Keratinocyte (primary cell): ENCODE results near the gene XPC. TPM values are rescaled to one million over a fixed set of nuclear protein-coding genes. Genes with fewer than 3 reads are reported as not detected.

Source experiments
- DNase-seq: peaks from one replicate; pipeline ENCODE4 v3.0.0-alpha.2; 2011; ENCODE audit warnings: low read depth, missing footprints, low spot score
- FAIRE-seq: peaks from 2 replicates; lab custom pipeline; 2011; peaks lifted over from hg19 to GRCh38; lab: Jason Lieb, UNC
- H2AFZ ChIP-seq: 2 replicates; pipeline ENCODE4 v1.6.0; 2012; ENCODE audit warnings: low read length, control low read depth, inconsistent platforms; ENCODE audit not compliant: control insufficient read depth
- H3K27ac ChIP-seq: 2 replicates; pipeline ENCODE4 v1.5.1; 2011; ENCODE audit warnings: low read length; ENCODE audit not compliant: control insufficient read depth, insufficient read depth
- H3K27me3 ChIP-seq: 3 replicates; pipeline ENCODE4 v1.6.0; 2011; ENCODE audit warnings: low read length; ENCODE audit not compliant: control insufficient read depth, insufficient read depth; ENCODE audit errors: extremely low read depth
- H3K36me3 ChIP-seq, 2 experiments: 2 replicates in 1 of 2; 3 replicates in 1 of 2; pipeline ENCODE4 v1.5.1; 2011; ENCODE audit warnings: low read length in 2 of 2, mild to moderate bottlenecking in 1 of 2; ENCODE audit not compliant: control insufficient read depth in 2 of 2, insufficient read depth in 2 of 2; ENCODE audit errors: extremely low read depth in 1 of 2
- H3K4me1 ChIP-seq: 3 replicates; pipeline ENCODE4 v1.5.1; 2011; ENCODE audit warnings: low read length; ENCODE audit not compliant: control insufficient read depth, insufficient read depth; ENCODE audit errors: extremely low read depth
- H3K4me2 ChIP-seq: 3 replicates; pipeline ENCODE4 v1.6.0; 2011; ENCODE audit warnings: low read depth, low read length; ENCODE audit not compliant: control insufficient read depth, insufficient read depth; ENCODE audit errors: extremely low read depth
- H3K4me3 ChIP-seq, 3 experiments: fragments of 200-600 bp in 1 of 3; sonication (generic) in 1 of 3; 2 replicates in 2 of 3; 3 replicates in 1 of 3; pipeline ENCODE4 v1.5.1; 2011 to 2016; ENCODE audit warnings: low read length in 3 of 3, mild to moderate bottlenecking in 3 of 3, control low read depth in 2 of 3, inconsistent platforms in 1 of 3, low read depth in 1 of 3, mixed read lengths in 1 of 3, mixed run types in 1 of 3, moderate library complexity in 1 of 3; ENCODE audit not compliant: control insufficient read depth in 2 of 3, insufficient read depth in 2 of 3; ENCODE audit errors: extremely low read depth in 1 of 3
- H3K79me2 ChIP-seq: 2 replicates; pipeline ENCODE4 v1.6.0; 2012; ENCODE audit warnings: low read length; ENCODE audit not compliant: control insufficient read depth, insufficient read depth
- H3K9ac ChIP-seq: 3 replicates; pipeline ENCODE4 v1.6.0; 2011; ENCODE audit warnings: low read length; ENCODE audit not compliant: control insufficient read depth, insufficient read depth; ENCODE audit errors: extremely low read depth
- H3K9me1 ChIP-seq: 3 replicates; pipeline ENCODE4 v1.6.0; 2011; ENCODE audit warnings: low read length; ENCODE audit not compliant: control insufficient read depth, insufficient read depth; ENCODE audit errors: extremely low read depth
- H3K9me3 ChIP-seq: 2 replicates; pipeline ENCODE4 v1.5.1; 2012; ENCODE audit warnings: low read depth, low read length; ENCODE audit not compliant: control insufficient read depth
- H4K20me1 ChIP-seq: 3 replicates; pipeline ENCODE4 v1.6.0; 2011; ENCODE audit warnings: low read length; ENCODE audit not compliant: control insufficient read depth, insufficient read depth; ENCODE audit errors: extremely low read depth
- EZH2 ChIP-seq: IDR thresholded peaks from one replicate; pipeline ENCODE4 v1.6.1; 2012; ENCODE audit warnings: inconsistent platforms, mild to moderate bottlenecking, low read length, moderate library complexity
- dilution Hi-C: fragments of 300-500 bp; cut with MboI; formaldehyde crosslinking; loops from one replicate; pipeline ENCODE4 v1.7.0; 2020; ENCODE audit warnings: low sequenced_read_pairs; ENCODE audit not compliant: extremely low pct_ligation_motif_present
- polyA plus RNA-seq, 5 experiments: library from polyadenylated mRNA; depleted of rRNA in 3 of 5; stranded (reverse) in 3 of 5; stranded (forward) in 1 of 5; unstranded in 1 of 5; fragments of >200 nt; gene quantifications; 1 replicate in 1 of 5; 2 replicates in 3 of 5; 3 replicates in 1 of 5; pipeline versions ENCODE4 v1.2.1 to v1.2.3, GENCODE V29; 2011 to 2012; ENCODE audit warnings: missing spikeins in 2 of 5, low read depth in 1 of 5, low replicate concordance in 1 of 5
- TF ChIP-seq, protein P1 (sequence below), 3 experiments: IDR thresholded peaks in 1 of 3; conservative IDR thresholded peaks in 1 of 3; optimal IDR thresholded peaks in 1 of 3; 2 replicates in 2 of 3; 3 replicates in 1 of 3; pipeline versions ENCODE3 to v1.5.1; 2011; ENCODE audit warnings: low read length in 3 of 3, mild to moderate bottlenecking in 3 of 3, moderate library complexity in 2 of 3, control low read depth in 1 of 3, inconsistent platforms in 1 of 3; ENCODE audit not compliant: insufficient read depth in 2 of 3; ENCODE audit errors: extremely low read depth in 1 of 3

Gene XPC
- polyA plus RNA-seq, 1 donor (not counting 4 experiments of a cell fraction or from before 2014, with no cell fraction given), result 24.9 TPM

- DNase-seq (no peak), FAIRE-seq (no peak)
- peak overlapping the region; percentile 100 for H3K4me2 ChIP-seq
- peak overlapping the region; percentile 66 for H3K27ac ChIP-seq
- H2AFZ ChIP-seq, result no peak overlapping the region
- peaks cover 57% of the 10 kb centered on the region for H3K4me1 ChIP-seq
- peaks cover 4% of the 10 kb centered on the region for H3K9me1 ChIP-seq
- no peaks in the 10 kb centered on the region for H3K9me3 ChIP-seq
- TF ChIP-seq EZH2, result no peak
- TF ChIP-seq, protein P1, sequence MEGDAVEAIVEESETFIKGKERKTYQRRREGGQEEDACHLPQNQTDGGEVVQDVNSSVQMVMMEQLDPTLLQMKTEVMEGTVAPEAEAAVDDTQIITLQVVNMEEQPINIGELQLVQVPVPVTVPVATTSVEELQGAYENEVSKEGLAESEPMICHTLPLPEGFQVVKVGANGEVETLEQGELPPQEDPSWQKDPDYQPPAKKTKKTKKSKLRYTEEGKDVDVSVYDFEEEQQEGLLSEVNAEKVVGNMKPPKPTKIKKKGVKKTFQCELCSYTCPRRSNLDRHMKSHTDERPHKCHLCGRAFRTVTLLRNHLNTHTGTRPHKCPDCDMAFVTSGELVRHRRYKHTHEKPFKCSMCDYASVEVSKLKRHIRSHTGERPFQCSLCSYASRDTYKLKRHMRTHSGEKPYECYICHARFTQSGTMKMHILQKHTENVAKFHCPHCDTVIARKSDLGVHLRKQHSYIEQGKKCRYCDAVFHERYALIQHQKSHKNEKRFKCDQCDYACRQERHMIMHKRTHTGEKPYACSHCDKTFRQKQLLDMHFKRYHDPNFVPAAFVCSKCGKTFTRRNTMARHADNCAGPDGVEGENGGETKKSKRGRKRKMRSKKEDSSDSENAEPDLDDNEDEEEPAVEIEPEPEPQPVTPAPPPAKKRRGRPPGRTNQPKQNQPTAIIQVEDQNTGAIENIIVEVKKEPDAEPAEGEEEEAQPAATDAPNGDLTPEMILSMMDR (optimal IDR thresholded peaks at IDR 0.05 in 1 of 3, IDR thresholded peaks at IDR 0.05 in 1 of 3, conservative IDR thresholded peaks at IDR 0.05 in 1 of 3; ENCODE audit: extremely low read depth in 1 of 3, insufficient read depth in 2 of 3, low read length in 3 of 3), result no peak
- peaks cover 66% of the 10 kb centered on the region for H3K79me2 ChIP-seq
- H3K36me3 ChIP-seq, result peaks cover 8 to 11% of the 10 kb centered on the region in 2 experiments
- dilution Hi-C loops, result no loop called here
- H3K9ac ChIP-seq, result peak overlapping the region; percentile 35
- peak overlapping the region in 1 of 3 experiments; percentile 50 for H3K4me3 ChIP-seq
- no peaks in the 10 kb centered on the region for H3K27me3 ChIP-seq
- H4K20me1 ChIP-seq, result no peaks in the 10 kb centered on the region
These were observed 2.9 kb downstream of the XPC start for GRCh38 chr3:14175383-14176037.

- FAIRE-seq, result no peak
- no peak overlapping the region for H3K9ac ChIP-seq
- no peaks in the 10 kb centered on the region for H4K20me1 ChIP-seq
These were observed 3.9 kb downstream of the XPC start for GRCh38 chr3:14174483-14174882.

More at GRCh38 chr3:14174483-14174882, 3.9 kb downstream of the XPC start:
- Histone ChIP-seq H3K4me2 (peak overlapping the region; percentile 100), H3K4me1 (peaks cover 58% of the 10 kb centered on the region), H3K27ac (peak overlapping the region; percentile 66), H3K9me1 (peaks cover 4% of the 10 kb centered on the region), H3K79me2 (peaks cover 58% of the 10 kb centered on the region), H3K4me3 (peak overlapping the region in 1 of 3 experiments; percentile 46), H3K9me3 (no peaks in the 10 kb centered on the region), H3K27me3 (no peaks in the 10 kb centered on the region), H2AFZ (no peak overlapping the region), H3K36me3 (peaks cover 8 to 21% of the 10 kb centered on the region in 2 experiments)
- DNase-seq, result no peak
- no peak for TF ChIP-seq EZH2
- TF ChIP-seq, protein P1 (optimal IDR thresholded peaks at IDR 0.05 in 1 of 3, IDR thresholded peaks at IDR 0.05 in 1 of 3, conservative IDR thresholded peaks at IDR 0.05 in 1 of 3; ENCODE audit: extremely low read depth in 1 of 3, insufficient read depth in 2 of 3, low read length in 3 of 3), result no peak
- dilution Hi-C loops, result no loop called here
